DMS114 treated with DMSO at 0.1 percent for 48 hours (cell line): ENCODE data around the gene RPS6KC1.
"Not testable (repeated sequence)": the region's sequence is repeated elsewhere in the genome, so short reads cannot be mapped to it uniquely, and the experiment has no call there.

Experiments
- DNase-seq: peaks from one replicate; lab custom pipeline; 2025; ENCODE audit not compliant: unreplicated experiment; lab: John Stamatoyannopoulos, UW

The RPS6KC1 gene

DNA sequence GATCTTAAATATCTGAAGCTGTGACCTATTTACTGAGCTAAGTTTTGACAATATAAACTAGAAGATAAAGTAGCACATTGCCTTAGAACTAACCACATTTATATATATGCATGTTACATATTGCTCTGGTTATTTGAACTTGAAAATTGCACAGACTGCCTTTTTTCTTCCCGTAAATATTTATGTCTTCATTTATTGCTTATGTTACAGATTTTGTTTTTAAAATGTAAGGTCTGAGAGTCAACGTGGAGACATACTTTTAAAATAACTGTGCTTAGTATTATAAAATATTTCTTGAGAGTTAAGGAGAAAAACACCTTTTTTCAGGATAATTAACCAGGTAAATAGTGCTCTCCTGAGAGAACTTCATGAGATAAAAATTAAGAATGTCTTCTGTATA is 3.1 kb downstream of the RPS6KC1 start:
- no peak for DNase-seq

DNA sequence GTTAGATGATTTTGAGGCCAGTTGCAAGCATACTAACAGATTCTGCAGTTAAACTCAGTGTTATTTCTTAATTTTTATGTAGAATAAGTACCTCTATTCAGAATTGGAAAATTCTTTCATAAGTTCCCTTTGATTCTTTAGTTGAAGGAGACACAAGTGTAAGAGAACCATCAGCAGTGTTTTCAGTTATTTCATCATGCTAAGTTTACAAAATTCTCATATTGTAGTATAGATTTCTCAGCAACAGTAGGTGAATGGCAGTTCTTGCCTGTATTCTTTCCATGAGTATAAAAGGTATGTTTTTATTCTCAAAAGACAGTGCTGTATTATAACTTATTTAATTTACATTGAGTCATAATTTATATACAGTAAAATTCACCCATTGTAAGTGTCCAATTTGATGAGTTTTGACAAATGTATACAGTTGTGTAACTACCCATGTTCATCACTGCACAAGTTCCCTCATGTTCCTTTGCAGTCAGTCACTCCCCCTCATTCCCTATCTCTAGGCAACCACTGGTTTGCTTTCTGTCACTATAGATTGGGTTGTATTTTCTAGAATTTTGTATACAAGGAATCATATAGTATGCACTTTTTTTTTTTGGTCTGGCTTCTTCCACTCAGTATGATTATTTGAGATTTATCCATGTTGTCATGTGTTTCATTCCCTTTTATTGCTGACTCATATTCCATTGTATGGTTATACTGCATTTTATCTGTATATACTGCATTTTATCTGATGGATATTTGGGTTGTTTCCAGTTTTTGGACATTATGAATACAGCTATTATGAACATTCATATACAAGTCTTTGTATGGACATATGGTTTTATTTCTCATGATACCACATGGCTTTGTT is 3.9 kb downstream of the RPS6KC1 start:
- no peak for DNase-seq

DNA sequence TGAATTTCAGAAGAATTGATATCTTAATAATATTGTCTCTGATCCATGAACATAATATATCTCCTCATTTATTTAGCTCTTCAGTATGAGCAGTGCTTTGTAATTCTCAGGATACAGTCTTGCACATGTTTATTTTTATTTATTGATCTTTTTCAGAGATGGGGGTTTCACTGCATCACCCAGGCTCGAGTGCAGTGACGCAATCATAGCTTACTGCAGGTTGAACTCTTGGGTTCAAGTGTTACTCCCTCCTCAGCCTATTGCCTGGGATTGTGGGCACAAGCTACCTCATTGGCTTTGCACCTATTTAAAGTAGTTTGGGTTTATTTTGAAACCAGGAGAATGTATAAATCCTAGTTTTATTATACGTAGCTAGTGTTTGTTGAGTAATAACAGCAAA is 4.7 kb downstream of the RPS6KC1 start:
- DNase-seq, result no peak

DNA sequence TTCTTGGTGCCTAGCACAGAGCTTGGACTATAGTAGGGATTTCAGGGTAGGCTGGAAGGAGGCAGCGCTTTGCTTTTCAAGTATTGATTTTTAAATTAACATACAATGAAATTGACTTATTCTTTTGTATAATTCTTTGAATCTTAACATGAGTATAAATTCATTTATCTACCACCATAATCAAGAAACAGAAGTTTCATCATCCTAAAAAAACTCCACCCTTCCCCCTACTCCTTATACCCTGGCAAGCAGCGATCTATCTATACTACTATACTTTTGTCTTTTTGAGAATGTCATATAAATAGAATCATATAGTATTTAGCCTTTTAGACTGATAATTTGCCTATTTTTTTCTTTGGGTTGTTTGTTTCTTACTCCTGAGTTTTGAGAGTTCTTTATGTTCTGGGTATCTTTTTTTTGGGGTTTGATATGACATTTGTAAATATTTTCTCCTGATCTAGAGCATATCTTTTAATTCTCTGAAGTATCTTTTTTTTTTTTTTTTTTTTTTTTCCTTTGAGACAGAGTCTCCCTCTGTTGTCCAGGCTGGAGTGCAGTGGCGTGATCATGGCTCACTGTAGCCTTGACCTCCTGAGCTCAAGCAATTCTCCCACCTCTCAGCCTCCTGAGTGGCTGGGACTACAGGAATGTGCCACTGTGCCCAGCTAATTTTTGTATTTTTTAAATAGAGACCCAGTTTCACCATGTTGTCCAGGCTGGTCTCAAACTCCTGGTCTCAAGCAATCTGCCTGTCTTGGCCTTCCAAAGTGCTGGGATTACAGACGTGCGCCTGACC is 6.4 kb downstream of the RPS6KC1 start:
- DNase-seq, result no peak

DNA sequence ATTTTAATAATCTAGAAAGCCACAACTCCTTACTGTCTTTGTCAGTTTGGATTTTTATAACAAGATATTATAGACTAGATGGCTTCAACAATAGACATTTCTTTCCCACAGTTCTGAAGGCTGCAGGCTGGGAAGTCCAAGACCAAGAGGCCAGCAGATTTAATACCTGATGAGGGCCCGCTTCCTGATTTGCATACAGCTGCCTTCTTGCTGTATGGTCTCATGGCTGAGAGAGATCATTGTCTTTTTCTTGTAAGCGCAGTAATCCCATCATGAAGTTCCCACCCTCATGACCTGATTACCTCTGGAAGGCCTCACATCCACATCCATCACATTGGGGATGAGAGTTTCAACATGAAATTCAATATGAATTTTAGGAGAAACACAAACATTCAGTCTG is 9.8 kb downstream of the RPS6KC1 start:
- DNase-seq, result no peak

DNA sequence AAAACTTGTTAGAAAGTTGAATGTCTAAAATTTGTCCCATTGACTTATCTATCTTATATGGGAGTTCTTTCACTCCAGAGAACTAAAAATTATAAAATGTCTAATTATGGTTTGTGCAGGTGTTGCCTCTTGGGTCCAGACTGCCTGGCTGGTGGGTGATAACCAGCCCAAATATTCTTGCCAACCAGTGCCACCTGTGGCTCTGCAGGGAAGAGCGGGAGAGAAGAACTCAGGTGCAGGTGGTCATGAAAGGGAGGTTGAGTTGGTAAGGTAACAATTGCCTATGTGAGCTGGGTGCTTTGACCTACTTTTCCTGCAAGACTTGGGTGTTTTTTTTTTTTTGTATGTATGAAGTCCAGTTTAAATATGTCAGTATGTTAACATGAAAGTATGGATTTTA is 10.2 kb downstream of the RPS6KC1 start:
- no peak for DNase-seq

DNA sequence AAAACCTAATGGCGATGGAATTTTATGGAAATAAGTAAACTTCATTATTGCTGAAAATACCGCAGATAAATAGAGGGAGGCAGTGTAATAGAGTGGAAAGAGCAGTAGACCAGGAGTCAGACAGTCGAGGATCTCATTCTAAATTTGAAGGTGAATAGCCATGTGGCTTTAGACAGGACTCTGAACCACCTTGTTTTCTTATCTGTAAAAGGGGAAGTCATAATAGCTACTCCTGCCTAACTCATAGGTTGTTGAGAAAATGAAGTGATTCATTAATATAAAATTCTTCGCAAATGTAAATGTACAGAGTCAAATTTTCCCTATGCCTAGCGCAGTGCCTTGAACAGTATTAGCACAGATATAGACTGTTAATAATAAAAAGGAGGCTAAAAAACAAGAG is 14.8 kb downstream of the RPS6KC1 start:
- no peak for DNase-seq

DNA sequence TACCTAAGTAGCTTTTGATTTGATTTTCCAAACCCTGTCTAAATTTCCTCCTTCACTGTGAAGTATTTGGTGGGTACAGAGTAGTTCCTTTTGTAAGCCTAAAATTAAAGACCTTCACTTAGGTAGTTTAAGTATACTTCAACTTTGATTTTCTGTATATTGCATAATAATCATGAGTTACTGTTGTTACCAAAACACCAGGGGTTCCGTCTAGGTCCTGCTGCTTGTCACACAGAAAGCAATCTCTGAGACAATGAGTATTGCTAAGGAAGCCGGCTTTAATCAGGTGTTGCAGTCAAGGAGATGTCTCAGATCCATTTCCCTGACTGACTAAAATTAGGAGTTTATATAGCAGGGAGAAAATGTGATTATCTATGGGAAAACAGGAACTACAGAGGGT is 15.3 kb downstream of the RPS6KC1 start:
- no peak for DNase-seq

DNA sequence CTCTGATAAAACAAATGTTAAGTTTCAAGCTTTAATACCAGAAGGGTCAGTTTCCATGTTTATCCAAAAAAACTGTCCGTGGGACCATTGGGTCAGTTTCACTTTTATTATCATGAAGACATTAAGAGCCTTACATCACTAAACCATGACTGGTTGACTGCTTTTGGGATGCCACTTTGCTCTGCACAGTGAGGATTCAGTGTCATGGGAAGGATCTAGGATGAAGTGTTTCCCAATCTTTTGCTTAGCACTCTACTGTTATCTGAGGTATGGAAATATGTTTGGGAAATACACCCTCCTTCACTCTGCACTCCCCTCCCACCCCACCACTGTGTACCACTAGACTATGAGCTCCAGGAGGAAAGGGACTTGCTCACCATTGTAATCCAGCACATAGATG is 16.3 kb downstream of the RPS6KC1 start:
- DNase-seq, result no peak

DNA sequence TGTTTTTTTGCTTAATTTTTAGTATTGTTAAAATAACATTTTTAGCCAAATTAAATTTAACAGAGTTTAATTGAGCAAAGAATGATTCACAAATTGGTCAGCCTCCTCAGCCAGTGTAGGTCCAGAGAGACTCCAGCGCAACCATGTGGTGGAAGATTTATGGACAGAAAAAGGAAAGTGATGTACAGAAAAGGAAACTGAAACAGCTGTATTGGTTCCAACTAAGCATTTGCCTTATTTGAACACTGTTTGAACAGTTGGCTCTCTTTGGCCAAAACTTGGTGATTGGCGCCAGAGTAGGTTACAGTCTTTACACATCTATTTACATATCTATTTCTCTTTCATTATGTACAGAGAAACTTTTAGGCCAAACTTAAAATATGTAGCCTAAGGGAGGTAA is 19.4 kb downstream of the RPS6KC1 start:
- DNase-seq, result peak; percentile 10

DNA sequence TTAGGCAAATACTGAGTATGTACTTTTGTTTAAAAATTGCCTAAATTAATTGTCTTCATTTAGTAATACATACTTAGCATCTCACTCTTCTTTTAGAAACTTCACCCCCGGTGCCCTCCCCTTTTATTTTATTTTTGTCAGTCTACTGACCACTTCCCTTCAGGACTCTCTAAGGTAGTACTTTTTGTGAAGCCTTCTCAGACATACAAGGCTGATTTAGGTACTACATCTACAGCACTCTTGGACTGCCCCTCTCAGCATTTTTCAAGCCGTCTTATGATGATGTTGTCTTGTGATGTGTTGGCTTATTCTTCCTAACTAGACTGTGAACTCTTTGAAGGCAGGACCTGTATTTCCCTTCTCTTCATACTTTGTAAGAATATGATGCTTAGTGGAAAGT is 24.7 kb downstream of the RPS6KC1 start:
- no peak for DNase-seq

DNA sequence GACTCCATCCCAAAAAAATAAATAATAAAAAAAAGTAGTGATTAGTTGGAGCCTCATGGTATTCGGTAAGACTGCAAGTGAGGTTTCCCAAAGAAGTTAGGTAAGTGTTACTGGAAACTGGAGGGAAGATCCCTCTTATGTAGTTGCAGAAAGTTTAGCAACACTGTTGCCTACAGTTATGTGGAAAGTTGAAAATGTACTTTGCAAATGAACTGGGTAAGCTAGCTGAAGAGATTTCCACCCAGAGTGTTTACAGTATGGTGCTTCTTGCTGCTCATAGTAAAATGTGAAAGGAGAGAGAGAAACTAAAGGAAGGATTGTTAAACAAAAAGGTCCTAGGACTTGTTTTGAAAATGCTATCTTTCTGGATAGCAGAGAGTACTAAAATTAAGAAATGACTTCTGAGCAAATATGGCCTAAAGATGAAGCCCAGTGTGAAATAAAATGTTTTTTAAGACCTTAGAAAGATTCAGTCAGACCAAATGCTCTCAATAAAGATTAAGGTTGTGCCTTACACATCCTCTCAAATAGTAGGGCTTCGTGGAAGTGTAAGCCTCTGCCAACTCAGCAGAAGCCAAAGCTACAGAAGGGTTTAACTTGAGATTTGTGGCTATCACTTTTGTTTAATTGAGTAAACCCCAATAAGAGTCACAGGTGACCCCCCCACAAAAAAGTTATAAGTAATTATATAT is 31.5 kb downstream of the RPS6KC1 start:
- DNase-seq, result no peak

DNA sequence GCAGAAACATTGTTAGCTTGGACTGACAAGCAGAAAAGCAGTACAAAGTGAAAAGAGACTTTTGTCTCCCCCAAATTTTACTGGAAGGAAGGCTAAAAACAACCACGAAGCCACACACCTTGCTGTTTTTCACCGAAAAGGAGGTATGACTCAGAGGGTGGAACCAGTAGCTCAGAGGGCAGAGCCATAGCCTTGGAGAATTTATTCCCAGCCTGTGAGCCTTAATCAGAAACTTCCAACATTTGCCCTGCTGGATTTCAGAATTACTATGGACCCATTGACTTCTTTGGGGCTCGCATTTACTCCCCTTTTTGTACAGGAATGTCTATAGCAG is 32.0 kb downstream of the RPS6KC1 start:
- no peak for DNase-seq

DNA sequence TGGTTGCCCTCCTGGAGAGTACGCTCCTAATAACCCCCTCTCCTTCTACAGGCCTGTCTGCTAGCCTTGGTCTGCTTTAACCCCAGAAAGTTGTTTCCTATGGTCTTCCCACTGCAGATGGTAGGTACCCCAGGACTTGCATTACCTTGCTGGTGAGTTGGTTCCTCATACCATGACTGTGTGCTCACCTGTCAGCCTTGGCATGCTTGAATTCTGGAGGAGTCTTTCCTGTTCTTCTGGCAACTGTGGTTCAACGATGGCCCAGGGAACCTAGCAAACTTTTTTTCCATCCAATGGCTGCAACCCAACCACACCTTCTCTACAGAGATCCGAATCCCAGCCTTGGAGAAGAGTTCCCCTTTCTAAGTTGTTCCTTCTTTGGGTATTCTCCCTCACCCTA is 36.9 kb downstream of the RPS6KC1 start:
- no peak for DNase-seq

DNA sequence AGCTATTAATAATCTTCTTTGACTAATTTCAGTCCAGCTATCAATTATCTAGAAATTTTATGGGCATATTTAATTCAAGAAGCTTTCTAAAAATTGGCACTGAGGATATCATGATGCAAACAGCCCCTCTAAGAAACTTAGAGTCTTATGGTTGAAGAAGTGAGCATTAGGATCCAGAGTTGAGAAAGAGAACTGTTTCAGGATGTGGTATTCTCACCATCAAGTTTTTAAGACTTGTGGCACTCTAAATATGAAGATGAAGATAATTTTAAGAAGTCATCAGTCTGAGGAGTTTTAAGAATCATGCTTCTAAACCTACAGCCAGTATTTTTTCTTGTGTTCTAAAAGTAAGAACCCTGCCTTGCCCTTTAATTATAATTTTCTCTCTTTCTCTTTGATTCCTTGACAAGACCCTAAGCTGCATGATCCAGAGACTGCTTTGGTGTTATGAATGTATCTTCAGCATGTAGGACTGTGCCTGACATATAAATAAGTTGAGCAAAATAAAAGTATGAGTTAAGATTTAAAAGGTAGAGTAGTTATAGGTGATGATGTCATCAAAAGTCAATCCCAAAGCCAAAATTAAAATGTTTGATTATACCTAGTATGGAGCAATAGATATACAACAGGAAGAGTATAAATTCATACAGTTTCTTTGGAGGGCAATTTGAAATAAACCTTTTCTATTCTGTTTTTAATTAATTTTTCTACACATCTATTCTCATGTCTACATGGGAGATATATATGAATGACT is 39.1 kb downstream of the RPS6KC1 start:
- no peak for DNase-seq

DNA sequence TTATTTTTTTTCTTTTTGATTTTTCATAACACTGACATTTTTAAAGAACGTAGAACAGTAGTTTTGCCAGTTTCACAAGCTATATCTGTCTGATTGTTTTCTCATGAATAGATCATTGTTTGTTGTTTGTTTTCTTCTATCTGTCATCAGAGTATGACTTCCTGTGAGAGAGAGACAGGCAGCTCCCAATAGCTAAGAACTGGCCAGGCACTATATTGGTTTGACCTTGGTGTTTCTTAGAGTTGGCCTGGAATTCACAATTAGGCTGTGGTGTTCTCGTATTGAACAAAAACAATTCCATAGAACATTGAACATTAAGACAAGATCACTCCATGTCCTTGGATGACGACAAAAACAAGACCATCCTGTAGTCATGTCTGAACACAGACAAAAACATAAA is 43.4 kb downstream of the RPS6KC1 start:
- no peak for DNase-seq

DNA sequence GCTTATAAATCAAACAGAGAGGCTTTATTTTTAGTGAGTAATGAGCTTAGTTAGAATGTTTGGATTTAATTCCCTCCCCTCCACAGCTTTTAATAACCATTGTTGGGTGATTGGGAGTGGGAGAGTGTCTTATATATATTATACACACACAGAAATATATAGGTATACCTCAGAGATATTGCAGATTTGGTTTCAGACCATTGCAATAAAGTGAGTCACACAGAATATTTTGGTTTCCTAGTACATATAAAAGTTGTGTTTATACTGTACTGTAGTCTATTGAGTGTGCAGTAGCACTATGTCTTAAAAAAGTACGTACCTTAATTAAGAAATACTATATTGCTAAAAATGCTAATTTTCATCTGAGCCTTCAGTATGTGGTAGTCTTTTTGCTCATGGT is 44.4 kb downstream of the RPS6KC1 start:
- DNase-seq, result no peak

DNA sequence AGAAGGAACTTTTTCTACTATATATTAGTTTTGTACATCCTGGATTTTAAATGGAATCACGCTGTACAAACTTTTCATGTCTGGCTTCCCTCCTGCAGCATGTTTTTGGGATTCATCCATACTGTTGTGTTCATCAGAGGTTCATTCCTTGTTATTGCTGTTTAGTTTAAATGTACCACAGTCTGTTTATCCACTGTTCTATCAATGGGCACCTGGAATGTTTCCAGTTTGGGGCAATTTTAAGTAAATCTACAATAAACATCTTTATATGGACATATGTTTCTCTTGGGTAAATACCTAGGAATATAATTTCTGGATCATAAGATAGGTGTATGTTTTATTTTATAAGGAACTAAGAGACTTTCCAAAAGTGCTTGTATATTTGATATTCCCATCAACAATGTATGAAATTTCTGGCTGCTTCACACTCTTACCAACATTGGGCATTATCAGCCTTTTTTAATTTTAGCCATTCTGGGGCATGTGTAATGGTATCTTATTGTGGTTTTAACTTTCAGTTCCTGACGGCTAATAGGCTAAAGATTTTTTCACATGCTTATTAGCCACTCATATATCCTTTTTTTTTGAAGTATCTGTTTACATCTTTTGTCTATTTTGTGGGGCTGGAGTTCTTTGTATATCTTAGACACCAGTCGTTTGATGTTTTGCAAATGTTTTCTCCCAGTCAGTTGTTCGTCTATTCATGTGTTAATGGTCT is 48.8 kb downstream of the RPS6KC1 start:
- DNase-seq, result no peak

DNA sequence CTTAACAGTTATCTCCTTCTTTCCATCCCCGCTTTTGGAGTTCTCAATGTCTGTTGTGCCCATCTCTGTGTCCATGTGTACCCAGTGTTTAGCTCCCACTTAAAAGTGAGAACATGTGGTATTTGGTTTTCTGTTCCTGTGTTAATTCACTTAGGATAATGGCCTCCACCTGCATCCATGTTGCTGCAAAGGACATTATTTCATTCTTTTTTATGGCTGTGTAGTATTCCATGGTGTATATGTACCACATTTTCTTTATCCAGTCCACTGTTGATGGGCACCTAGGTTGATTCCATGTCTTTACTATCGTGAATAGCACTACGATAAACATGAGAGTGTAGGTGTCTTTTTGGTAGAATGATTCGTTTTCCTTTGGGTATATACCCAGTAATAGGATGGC is 49.5 kb downstream of the RPS6KC1 start:
- not testable (repeated sequence) for DNase-seq
